NT2/D1 (cell line): ENCODE data around the gene PNKD.

Source experiments
- SUZ12 ChIP-seq: IDR thresholded peaks from 2 replicates; pipeline ENCODE4 v1.6.1; 2011; ENCODE audit not compliant: insufficient read length, insufficient read depth; ENCODE audit errors: extremely low read depth
- YY1 ChIP-seq: IDR thresholded peaks from 2 replicates; pipeline ENCODE4 v1.6.1; 2011; ENCODE audit not compliant: insufficient read length, insufficient read depth
- ZNF274 ChIP-seq: IDR thresholded peaks from 2 replicates; pipeline ENCODE4 v1.6.1; 2011; ENCODE audit warnings: mild to moderate bottlenecking, low read depth, low read length

DNA sequence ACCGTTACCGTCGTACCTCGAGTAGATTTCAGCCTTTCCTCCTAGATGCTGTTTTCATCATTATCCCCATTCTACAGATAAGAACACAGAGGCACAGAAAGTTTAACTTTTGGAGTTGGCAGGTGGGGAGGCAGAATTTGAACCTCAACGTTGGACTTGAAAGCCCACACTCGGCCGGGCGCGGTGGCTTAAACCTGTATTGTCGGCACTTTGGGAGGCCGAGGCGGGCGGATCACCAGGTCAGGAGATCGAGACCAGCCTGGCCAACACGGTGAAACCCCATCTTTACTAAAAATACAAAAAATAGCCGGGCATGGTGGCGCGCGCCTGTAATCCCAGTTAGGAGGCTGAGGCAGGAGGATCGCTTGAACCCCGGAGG lies 97.8 kb downstream of the PNKD start:
- TF ChIP-seq ZNF274 (no peak), YY1 (no peak), SUZ12 (no peak)
